Dermis microvascular lymphatic vessel endothelial cell (primary cell): ENCODE data around the gene ZFHX3. TPM values are rescaled to one million over a fixed set of nuclear protein-coding genes. Genes with fewer than 3 reads are reported as not detected.
A peak's percentile ranks its signal among the peaks of the same experiment; 100 is the strongest.

Experiments used
- DNase-seq, 2 donors: peaks; one replicate each; pipeline versions ENCODE4 v3.0.0 to v3.0.0-alpha.2; 2010; ENCODE audit warnings: low read depth in 2 of 2
- total RNA-seq: library from RNA; depleted of rRNA; stranded (reverse); fragments of >200 nt; gene quantifications from 2 replicates; pipeline ENCODE4 v1.2.1, GENCODE V29; 2014

The ZFHX3 gene
- total RNA-seq, 1 donor from 2014 or later, result 4.4 TPM

- no peak for DNase-seq
Observed at GRCh38 chr16:72909196-72909595, 138.7 kb downstream of the ZFHX3 start.

GRCh38 chr16:72908362-72909167 lies 139.4 kb downstream of the ZFHX3 start:
- DNase-seq, result no peak

GRCh38 chr16:72905581-72905980 lies 142.3 kb downstream of the ZFHX3 start:
- peak in 1 of 2 donors; percentile 30 for DNase-seq

GRCh38 chr16:72903176-72903575 lies 144.8 kb downstream of the ZFHX3 start:
- no peak for DNase-seq

GRCh38 chr16:72902206-72902605 lies 145.7 kb downstream of the ZFHX3 start:
- no peak for DNase-seq

GRCh38 chr16:72901000-72901627 lies 146.8 kb downstream of the ZFHX3 start:
- no peak for DNase-seq

- DNase-seq, result no peak
Observed at GRCh38 chr16:72898216-72898825, 149.6 kb downstream of the ZFHX3 start.

GRCh38 chr16:72897707-72898106 lies 150.2 kb downstream of the ZFHX3 start:
- DNase-seq, result no peak

- no peak for DNase-seq
Observed at GRCh38 chr16:72896485-72897118, 151.3 kb downstream of the ZFHX3 start.

- no peak for DNase-seq
Observed at GRCh38 chr16:72895951-72896350, 152.0 kb downstream of the ZFHX3 start.

GRCh38 chr16:72894293-72895151 lies 153.4 kb downstream of the ZFHX3 start:
- DNase-seq, result peak in 1 of 2 donors; percentile 46

- DNase-seq, result no peak
Observed at GRCh38 chr16:72891291-72892227, 156.4 kb downstream of the ZFHX3 start.

- DNase-seq, result no peak
Observed at GRCh38 chr16:72890587-72890986, 157.3 kb downstream of the ZFHX3 start.

GRCh38 chr16:72889616-72890582 lies 158.0 kb downstream of the ZFHX3 start:
- DNase-seq, result no peak

GRCh38 chr16:72887537-72887936 lies 160.4 kb downstream of the ZFHX3 start:
- DNase-seq, result no peak

GRCh38 chr16:72886346-72886974 lies 161.5 kb downstream of the ZFHX3 start:
- no peak for DNase-seq

- no peak for DNase-seq
Observed at GRCh38 chr16:72884573-72884972, 163.4 kb downstream of the ZFHX3 start.

GRCh38 chr16:72884037-72884436 lies 163.9 kb downstream of the ZFHX3 start:
- no peak for DNase-seq
